ENCODE data around the gene ITPR1.

DNA sequence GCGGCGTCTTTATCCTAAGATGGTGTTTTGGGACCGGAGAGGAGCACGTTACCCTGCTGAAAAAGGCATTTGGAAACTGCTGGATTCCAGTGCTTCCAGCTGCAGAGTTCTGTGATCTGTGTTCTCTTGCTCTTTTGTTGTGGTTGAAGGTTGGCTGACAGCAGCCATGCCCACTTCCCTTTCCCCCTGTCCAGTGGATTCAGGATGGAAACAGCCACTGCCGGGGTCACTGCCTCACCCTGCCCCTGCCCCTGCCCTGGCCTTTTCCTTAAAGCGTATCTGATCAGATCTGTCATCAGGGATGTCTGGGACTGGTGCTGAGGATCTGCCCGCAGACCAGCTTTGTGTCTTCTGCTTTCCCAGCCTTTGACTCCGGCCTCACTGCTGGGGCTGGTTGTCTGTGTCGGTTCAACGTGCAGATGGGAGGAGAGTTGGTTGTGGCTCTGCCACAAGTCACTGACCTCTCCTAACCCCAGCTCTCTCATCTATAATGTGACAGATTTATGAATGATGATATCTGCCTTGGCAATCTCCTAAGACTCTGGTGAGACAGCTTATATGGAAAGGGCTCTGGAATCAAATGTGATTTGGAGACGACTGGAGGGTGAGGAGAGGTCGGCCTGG lies 266.7 kb downstream of the ITPR1 start:
- TF ChIP-seq JUN (IDR thresholded peaks at IDR 0.05) (no peak), POLR2A (IDR thresholded peaks at IDR 0.05; ENCODE audit: low read length) (no peak), CHD2 (IDR thresholded peaks at IDR 0.05; ENCODE audit: low read length, partially characterized antibody) (no peak), JUNB (IDR thresholded peaks at IDR 0.05) (no peak), MAZ (IDR thresholded peaks at IDR 0.05; ENCODE audit: borderline replicate concordance, low read depth, low read length) (no peak), PHF8 (IDR thresholded peaks at IDR 0.05; ENCODE audit: borderline replicate concordance, low read depth) (no peak), EP300 (IDR thresholded peaks at IDR 0.05) (no peak), RCOR1 (IDR thresholded peaks at IDR 0.05; ENCODE audit: low read depth, low read length) (no peak), MAFK (IDR thresholded peaks at IDR 0.05; ENCODE audit: partially characterized antibody) (no peak)
- TF ChIP-seq, protein P1, sequence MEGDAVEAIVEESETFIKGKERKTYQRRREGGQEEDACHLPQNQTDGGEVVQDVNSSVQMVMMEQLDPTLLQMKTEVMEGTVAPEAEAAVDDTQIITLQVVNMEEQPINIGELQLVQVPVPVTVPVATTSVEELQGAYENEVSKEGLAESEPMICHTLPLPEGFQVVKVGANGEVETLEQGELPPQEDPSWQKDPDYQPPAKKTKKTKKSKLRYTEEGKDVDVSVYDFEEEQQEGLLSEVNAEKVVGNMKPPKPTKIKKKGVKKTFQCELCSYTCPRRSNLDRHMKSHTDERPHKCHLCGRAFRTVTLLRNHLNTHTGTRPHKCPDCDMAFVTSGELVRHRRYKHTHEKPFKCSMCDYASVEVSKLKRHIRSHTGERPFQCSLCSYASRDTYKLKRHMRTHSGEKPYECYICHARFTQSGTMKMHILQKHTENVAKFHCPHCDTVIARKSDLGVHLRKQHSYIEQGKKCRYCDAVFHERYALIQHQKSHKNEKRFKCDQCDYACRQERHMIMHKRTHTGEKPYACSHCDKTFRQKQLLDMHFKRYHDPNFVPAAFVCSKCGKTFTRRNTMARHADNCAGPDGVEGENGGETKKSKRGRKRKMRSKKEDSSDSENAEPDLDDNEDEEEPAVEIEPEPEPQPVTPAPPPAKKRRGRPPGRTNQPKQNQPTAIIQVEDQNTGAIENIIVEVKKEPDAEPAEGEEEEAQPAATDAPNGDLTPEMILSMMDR (IDR thresholded peaks at IDR 0.05): no peak
